Activated T-cell treated with anti-CD3 and anti-CD28 coated beads for 48 hours (primary cell): ENCODE data around the gene HOXA7.

ENCODE experiments used
- DNase-seq: peaks from one replicate; pipeline ENCODE4 v3.0.0-alpha.2; 2020; ENCODE audit warnings: low read depth

The HOXA7 gene

GRCh38 chr7:27106901-27107240 is 49.6 kb downstream of the HOXA7 start:
- no peak for DNase-seq

DNA sequence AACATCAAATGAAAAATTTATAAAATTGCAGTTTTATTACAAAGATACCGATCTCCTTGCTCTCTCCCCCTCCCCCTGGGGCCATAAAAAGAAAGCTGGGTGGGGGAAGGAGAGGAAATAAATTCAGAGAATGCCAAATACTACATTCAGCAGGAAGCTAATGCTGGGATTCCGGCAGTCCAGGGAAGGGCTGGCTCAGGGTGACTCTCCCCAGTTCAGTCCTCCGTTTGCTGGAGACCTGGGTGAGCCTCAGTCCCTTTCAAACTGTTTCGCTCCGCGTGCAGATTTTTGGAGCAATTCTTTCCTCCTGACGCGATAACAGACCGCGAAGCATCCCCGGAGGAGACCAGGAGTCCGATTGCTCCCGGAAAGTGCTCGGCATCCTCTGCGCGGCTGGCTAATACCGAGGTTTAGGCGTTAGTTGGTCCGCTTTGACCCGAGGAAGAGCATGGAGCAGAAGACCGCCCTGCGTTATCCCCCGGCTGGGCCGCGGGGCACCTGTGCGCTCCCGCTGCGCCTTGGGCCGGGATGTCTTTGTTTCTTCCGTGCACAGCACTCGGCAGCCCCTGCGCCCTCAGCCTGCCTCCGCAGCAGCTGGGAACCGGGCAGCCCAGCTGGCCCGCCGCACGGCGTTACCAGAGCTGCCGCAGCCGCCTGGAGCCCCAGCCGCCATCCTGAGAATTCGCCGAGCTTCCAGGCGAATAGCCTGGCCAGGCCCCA is 50.1 kb downstream of the HOXA7 start:
- no peak for DNase-seq

DNA sequence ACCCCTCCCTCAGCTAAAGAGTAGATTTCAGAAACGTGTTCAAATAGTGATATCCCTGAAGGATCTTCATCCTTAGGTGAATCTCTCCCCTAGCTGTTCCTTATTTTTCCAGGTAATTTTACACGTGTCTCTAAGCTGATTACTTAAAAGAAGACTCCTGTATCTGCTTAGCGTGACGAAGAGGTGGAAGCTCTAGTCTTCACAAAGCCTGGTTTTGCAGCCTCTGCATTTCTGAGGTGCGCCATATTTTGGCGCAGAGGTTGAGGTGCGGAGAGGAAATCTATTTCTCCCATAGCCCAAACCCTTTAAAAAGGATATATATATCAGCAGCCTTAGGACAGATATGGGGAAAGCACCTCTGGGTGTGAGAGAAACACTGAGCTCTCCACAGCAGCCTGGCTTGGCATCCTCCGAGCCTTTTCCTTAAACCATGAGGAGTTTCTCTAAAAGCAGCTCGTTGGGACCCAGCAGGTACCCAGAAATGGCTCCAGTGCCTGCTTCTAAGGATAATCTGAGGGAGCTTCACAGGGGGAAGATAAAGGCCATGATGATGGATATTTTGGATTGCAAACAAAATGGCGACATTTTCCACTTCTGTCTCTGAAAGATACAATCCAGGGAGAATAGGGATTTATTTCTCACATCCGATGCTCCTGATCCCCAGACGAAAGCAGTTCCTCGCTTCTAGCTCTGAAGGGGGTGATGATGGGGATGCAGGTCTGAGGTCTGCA is 51.0 kb downstream of the HOXA7 start:
- DNase-seq = no peak

DNA sequence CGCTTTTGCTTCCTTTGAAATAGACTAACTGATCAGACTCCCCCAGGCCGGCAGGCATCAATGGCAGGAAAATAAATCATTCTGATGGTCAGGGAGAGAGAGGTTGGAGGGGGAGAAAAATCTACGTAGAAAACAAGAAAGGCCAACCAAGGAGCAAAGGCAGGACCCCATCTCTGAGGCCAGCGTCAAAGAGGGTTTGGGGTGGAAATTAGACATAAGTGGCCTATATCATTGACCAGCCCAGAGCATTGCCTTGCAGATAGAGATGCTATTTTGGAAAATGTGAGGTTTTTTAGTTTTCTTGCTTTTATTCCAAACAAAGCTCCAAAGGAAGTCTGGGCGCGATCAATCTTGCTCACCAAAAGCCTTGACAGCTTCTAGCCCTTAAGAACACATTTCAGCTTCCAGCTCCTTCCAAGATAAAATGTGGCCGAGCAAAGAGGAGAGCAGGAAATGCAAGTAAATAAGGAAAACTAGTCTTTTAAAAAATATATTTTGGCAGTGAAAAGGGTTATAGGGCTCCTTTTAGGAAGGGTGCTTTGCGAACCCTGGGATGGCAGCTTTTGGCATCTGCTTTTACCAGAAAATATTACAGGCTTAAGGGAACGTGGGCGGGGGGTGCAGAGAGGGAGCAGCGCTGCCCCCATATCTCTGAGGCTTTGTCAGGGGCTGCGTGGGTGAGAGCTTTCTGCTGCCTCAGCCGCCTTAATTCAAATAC is 52.0 kb downstream of the HOXA7 start:
- no peak for DNase-seq
